ENCODE results near the gene XK. TPM values are rescaled to one million over a fixed set of nuclear protein-coding genes. Genes with fewer than 3 reads are reported as not detected.

XK gene
- total and polyA plus RNA-seq, 2 donors from 2014 or later = 0.73 to 1.3 TPM

DNA sequence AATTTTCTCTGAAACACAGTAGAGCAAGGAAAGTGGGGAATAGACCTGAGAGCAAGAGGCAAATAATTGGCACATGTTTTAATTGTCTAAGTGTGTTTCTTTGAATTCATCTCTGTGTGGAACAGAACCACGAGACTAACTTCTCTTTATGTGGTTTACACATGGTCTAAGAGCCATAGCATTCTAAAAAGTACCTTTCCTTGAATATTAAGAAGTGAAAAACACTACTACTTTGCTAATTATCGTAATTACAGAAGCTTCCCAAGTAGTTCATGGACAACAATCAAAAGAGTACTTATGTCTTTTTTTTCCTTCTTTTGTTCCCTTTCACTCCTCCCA, 91.4 kb downstream of the XK start:
- intact Hi-C loops (cut with DNase I) = no loop called here
- FAIRE-seq = peak; percentile 32

GRCh38 chrX:37779857-37780256, 94.3 kb downstream of the XK start, which contains the start of gene CYBB:
CYBB (plus strand) TSS chrX:37780059; CDS start chrX:37780078, 19 bp downstream.
- Histone ChIP-seq H3K4me3 (ENCODE audit: low read length in 3 of 3) (no peak within 1 kb of the TSS), H3K27ac (ENCODE audit: low read depth in 2 of 2, low read length in 2 of 2) (no peak within 1 kb of the TSS), H3K4me1 (ENCODE audit: control insufficient read depth in 2 of 3, insufficient read depth in 2 of 3, low read depth in 1 of 3, low read length in 3 of 3) (no peaks in the 10 kb centered on the region), H3K9me3 (ENCODE audit: control insufficient read depth in 2 of 3, insufficient read depth in 1 of 3, low read length in 3 of 3) (no peaks in the 10 kb centered on the region), H3K27me3 (ENCODE audit: control insufficient read depth, insufficient read depth, low read length) (no peaks in the 10 kb centered on the region), H3K9ac (ENCODE audit: low read length in 3 of 3) (no peak within 1 kb of the TSS), H3K36me3 (ENCODE audit: control insufficient read depth in 2 of 3, insufficient read depth in 3 of 3, low read length in 3 of 3) (no peaks in the 10 kb centered on the region)
- no peak for FAIRE-seq
- DNase-seq = no peak
- intact Hi-C loops (cut with DNase I) = no loop called here
- no peak for TF ChIP-seq CTCF (IDR thresholded peaks at IDR 0.05; ENCODE audit: borderline replicate concordance, extremely low read depth, insufficient read depth)

More for the DNA sequence above, 91.4 kb downstream of the XK start:
- no peaks in the 10 kb centered on the region for H3K36me3 ChIP-seq (ENCODE audit: control insufficient read depth in 2 of 3, insufficient read depth in 3 of 3, low read length in 3 of 3)
- H3K4me1 ChIP-seq (ENCODE audit: control insufficient read depth in 2 of 3, insufficient read depth in 2 of 3, low read depth in 1 of 3, low read length in 3 of 3) = no peaks in the 10 kb centered on the region
- H3K9ac ChIP-seq (ENCODE audit: low read length in 3 of 3) = no peak overlapping the region
- H3K27me3 ChIP-seq (ENCODE audit: control insufficient read depth, insufficient read depth, low read length) = no peaks in the 10 kb centered on the region
- no peak for DNase-seq
- TF ChIP-seq CTCF (IDR thresholded peaks at IDR 0.05; ENCODE audit: borderline replicate concordance, extremely low read depth, insufficient read depth) = no peak
- H3K9me3 ChIP-seq (ENCODE audit: control insufficient read depth in 2 of 3, insufficient read depth in 1 of 3, low read length in 3 of 3) = no peaks in the 10 kb centered on the region
- H3K27ac ChIP-seq (ENCODE audit: low read depth in 2 of 2, low read length in 2 of 2) = no peak overlapping the region
- H3K4me3 ChIP-seq (ENCODE audit: low read length in 3 of 3) = no peak overlapping the region

DNA sequence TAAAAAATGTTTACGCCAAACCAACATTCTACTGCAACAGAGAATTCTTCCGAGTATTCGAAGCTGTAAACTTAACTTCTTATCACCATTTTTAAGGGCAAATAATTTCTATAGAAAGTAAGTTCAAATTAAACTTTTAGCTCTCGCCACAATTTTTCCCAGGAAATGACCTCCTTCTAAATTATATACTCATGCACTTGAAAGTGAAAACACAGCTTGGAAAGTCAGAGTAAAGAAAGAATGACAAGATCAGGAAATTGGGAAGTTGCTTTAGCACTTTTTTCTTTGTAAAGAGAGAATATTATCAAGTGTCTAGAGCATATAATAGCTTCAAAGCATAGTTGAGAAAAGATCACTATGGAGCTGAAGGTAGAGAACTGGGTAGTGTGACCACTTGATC, 95.5 kb downstream of the XK start:
- H3K27me3 ChIP-seq (ENCODE audit: control insufficient read depth, insufficient read depth, low read length) = no peaks in the 10 kb centered on the region
- no peaks in the 10 kb centered on the region for H3K4me1 ChIP-seq (ENCODE audit: control insufficient read depth in 2 of 3, insufficient read depth in 2 of 3, low read depth in 1 of 3, low read length in 3 of 3)
- intact Hi-C loops (cut with DNase I) = no loop called here
- H3K4me3 ChIP-seq (ENCODE audit: low read length in 3 of 3) = no peak overlapping the region
- FAIRE-seq = no peak
- H3K27ac ChIP-seq (ENCODE audit: low read depth in 2 of 2, low read length in 2 of 2) = no peak overlapping the region
- no peak overlapping the region for H3K9ac ChIP-seq (ENCODE audit: low read length in 3 of 3)
- no peaks in the 10 kb centered on the region for H3K9me3 ChIP-seq (ENCODE audit: control insufficient read depth in 2 of 3, insufficient read depth in 1 of 3, low read length in 3 of 3)
- no peak for DNase-seq
- H3K36me3 ChIP-seq (ENCODE audit: control insufficient read depth in 2 of 3, insufficient read depth in 3 of 3, low read length in 3 of 3) = no peaks in the 10 kb centered on the region
- TF ChIP-seq CTCF (IDR thresholded peaks at IDR 0.05; ENCODE audit: borderline replicate concordance, extremely low read depth, insufficient read depth) = no peak

Other genes starting within 250 kb of the XK start
- gene LANCL3, start 114.1 kb upstream of the XK start, total RNA-seq = 0.38 TPM
- gene LANCL3, start 114.1 kb upstream of the XK start, polyA plus RNA-seq (ENCODE audit: insufficient read depth, low read depth, low replicate concordance) = 0.30 TPM
- 43.7 TPM for gene CYBB, start 94.3 kb downstream of the XK start, total RNA-seq
- gene CYBB, start 94.3 kb downstream of the XK start, polyA plus RNA-seq (ENCODE audit: insufficient read depth, low read depth, low replicate concordance) = 3.5 TPM
- 30.7 TPM for gene DYNLT3, start 161.8 kb downstream of the XK start, total RNA-seq
- 40.5 TPM for gene DYNLT3, start 161.8 kb downstream of the XK start, polyA plus RNA-seq (ENCODE audit: insufficient read depth, low read depth, low replicate concordance)